K562 (cell line): ENCODE measurements around the gene FAM227B. TPM values are rescaled to one million over a fixed set of nuclear protein-coding genes. Genes with fewer than 3 reads are reported as not detected.
A peak's percentile ranks its signal among the peaks of the same experiment; 100 is the strongest.

Experiments used
- CEBPG ChIP-seq, 3 experiments: fragments of 200-800 bp in 1 of 3; sonication (Bioruptor generic) in 1 of 3; sonication (generic) in 1 of 3; formaldehyde crosslinking in 1 of 3; IDR thresholded peaks in 2 of 3; conservative IDR thresholded peaks in 1 of 3; 2 replicates each; pipeline versions ENCODE4 v1.6.1 to v1.8.0; 2016 to 2022; ENCODE audit warnings: missing compliant biosample characterization in 2 of 3, missing genetic modification characterization in 2 of 3, mild to moderate bottlenecking in 1 of 3, missing genetic modification reagents in 1 of 3
- FOSL1 ChIP-seq: fragments of 200-800 bp; sonication (Bioruptor generic); conservative IDR thresholded peaks from 2 replicates; pipeline ENCODE4 v1.6.1; 2016; ENCODE audit warnings: missing genetic modification characterization, missing compliant biosample characterization
- FOXK2 ChIP-seq, 2 experiments: fragments of 450-650 bp; IDR thresholded peaks in 1 of 2; conservative IDR thresholded peaks in 1 of 2; 2 replicates each; pipeline ENCODE4 v1.6.1; 2016; ENCODE audit warnings: low read depth in 2 of 2, mild to moderate bottlenecking in 1 of 2
- FOXO4 ChIP-seq: fragments of 450-650 bp; formaldehyde crosslinking; IDR thresholded peaks from 2 replicates; pipeline ENCODE4 v1.4.0; 2020; ENCODE audit warnings: mild to moderate bottlenecking, moderate library complexity
- HDAC3 ChIP-seq: fragments of 450-650 bp; IDR thresholded peaks from 2 replicates; pipeline ENCODE4 v1.6.1; 2018; ENCODE audit warnings: borderline replicate concordance, mild to moderate bottlenecking, moderate library complexity; ENCODE audit not compliant: partially characterized antibody
- HDGF ChIP-seq: fragments of 450-650 bp; IDR thresholded peaks from 2 replicates; pipeline ENCODE4 v1.6.1; 2016
- KHSRP ChIP-seq: fragments of 450-650 bp; IDR thresholded peaks from 2 replicates; pipeline ENCODE4 v1.6.1; 2017
- MTA3 ChIP-seq: fragments of 450-650 bp; formaldehyde crosslinking; IDR thresholded peaks from 2 replicates; pipeline ENCODE4 v1.6.1; 2017; ENCODE audit warnings: mild to moderate bottlenecking, borderline replicate concordance
- NCOA6 ChIP-seq: fragments of 450-650 bp; IDR thresholded peaks from 2 replicates; pipeline ENCODE4 v1.6.1; 2017; ENCODE audit warnings: mild to moderate bottlenecking
- NR1H2 ChIP-seq: sonication (generic); formaldehyde crosslinking; IDR thresholded peaks from 2 replicates; pipeline ENCODE4 v1.4.0; 2020; ENCODE audit warnings: mild to moderate bottlenecking, missing genetic modification reagents
- RBM39 ChIP-seq: fragments of 200-400 bp; formaldehyde crosslinking; optimal IDR thresholded peaks from 2 replicates; pipeline ENCODE3; 2018; ENCODE audit warnings: low read depth, low read length
- SAP30 ChIP-seq: fragments of 200-600 bp; sonication (generic); IDR thresholded peaks from 2 replicates; pipeline ENCODE4 v1.6.1; 2012; ENCODE audit warnings: borderline replicate concordance, low read depth, mild to moderate bottlenecking, moderate library complexity, low read length, control low read depth, inconsistent platforms; ENCODE audit not compliant: insufficient read depth, poor library complexity, severe bottlenecking
- TAL1 ChIP-seq: fragments of 450-650 bp; IDR thresholded peaks from 2 replicates; pipeline ENCODE4 v1.6.1; 2016; ENCODE audit warnings: mild to moderate bottlenecking
- ZBTB11 ChIP-seq, 3 experiments: fragments of 200-800 bp in 1 of 3; fragments of 250-450 bp in 1 of 3; fragments of 450-650 bp in 1 of 3; sonication (Bioruptor Pico) in 1 of 3; sonication (Bioruptor generic) in 1 of 3; formaldehyde crosslinking in 1 of 3; IDR thresholded peaks; 2 replicates each; pipeline versions ENCODE4 v1.6.1 to v1.8.0; 2016 to 2022; ENCODE audit warnings: mild to moderate bottlenecking in 2 of 3, missing genetic modification characterization in 2 of 3, missing compliant biosample characterization in 1 of 3, moderate library complexity in 1 of 3
- ZBTB9 ChIP-seq: fragments of 450-650 bp; formaldehyde crosslinking; IDR thresholded peaks from 2 replicates; pipeline ENCODE4 v1.4.0; 2020; ENCODE audit warnings: mild to moderate bottlenecking, moderate library complexity
- ZFPM2 ChIP-seq: fragments of 250-450 bp; sonication (Bioruptor Pico); IDR thresholded peaks from 2 replicates; pipeline ENCODE4 v1.5.1; 2022; ENCODE audit warnings: mild to moderate bottlenecking
- ZNF583 ChIP-seq: fragments of 250-450 bp; sonication (Bioruptor Pico); IDR thresholded peaks from 2 replicates; pipeline ENCODE4 v1.4.0; 2020
- ZNF699 ChIP-seq: fragments of 250-450 bp; sonication (Bioruptor Pico); IDR thresholded peaks from 2 replicates; pipeline ENCODE4 v1.8.0; 2021; ENCODE audit warnings: mild to moderate bottlenecking, moderate library complexity; ENCODE audit not compliant: insufficient replicate concordance
- polyA plus RNA-seq, 8 experiments: library from polyadenylated mRNA; depleted of rRNA in 4 of 8; stranded (reverse) in 5 of 8; unstranded in 3 of 8; fragments of >200 nt; fragmentation: Nextera tagmentation in 2 of 8; fragmentation: Illumina TruSeq in 1 of 8; extraction: Ambion mirVana in 2 of 8; extraction: Trizol in 1 of 8; gene quantifications; 2 replicates each; pipeline versions ENCODE4 v1.2.1 to v1.2.3, GENCODE V29; 2011 to 2014; ENCODE audit warnings: inconsistent platforms in 1 of 8, missing spikeins in 1 of 8
- total RNA-seq, 7 experiments: library from RNA; depleted of rRNA in 6 of 7; stranded (reverse); fragments of >200 nt in 6 of 7; fragmentation: Illumina TruSeq in 2 of 7; extraction: Trizol in 2 of 7; gene quantifications; 2 replicates each; pipeline versions ENCODE4 v1.2.1 to v1.2.3, GENCODE V29; 2011 to 2021; ENCODE audit warnings: low replicate concordance in 1 of 7
- TF ChIP-seq, protein P1 (sequence below): fragments of 450-650 bp; IDR thresholded peaks from 2 replicates; pipeline ENCODE4 v1.6.1; 2016; ENCODE audit warnings: mild to moderate bottlenecking

FAM227B gene
- total and polyA plus RNA-seq, 9 of the 15 experiments (the other 6 are each of a cell fraction or from before 2014, with no cell fraction given), result 5.1 to 12.5 (median 11.2) TPM

DNA sequence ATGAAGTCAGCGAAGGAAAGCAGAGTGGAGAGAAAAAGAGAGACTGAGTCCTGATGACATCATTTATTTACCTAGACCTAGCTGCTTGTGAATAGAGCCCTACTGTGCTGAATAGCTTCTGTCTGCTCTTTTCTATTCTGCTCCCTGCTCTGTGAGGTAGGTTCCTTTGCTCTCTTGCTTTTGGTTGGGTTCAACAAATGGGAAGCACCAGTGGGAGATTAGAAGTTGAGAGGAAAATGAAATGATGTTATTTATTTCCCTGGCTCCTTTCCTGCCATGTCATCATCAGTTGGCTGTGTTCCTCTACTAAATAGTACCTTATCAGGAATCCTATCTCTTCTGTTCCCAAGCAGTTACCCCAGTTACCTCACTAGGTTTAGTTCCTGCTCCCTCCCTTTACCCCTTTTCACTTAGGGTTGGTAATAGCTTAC, 23.8 kb upstream of the FAM227B start (continued):
- TF ChIP-seq FOSL1 (tag), result no peak
- TF ChIP-seq CEBPG (CRISPR knock-in tag; IDR thresholded peaks at IDR 0.05), result no peak
- peak in 1 of 2 experiments; percentile 72; a peak in 2 of 4 replicates for TF ChIP-seq CEBPG (tag; conservative IDR thresholded peaks at IDR 0.05 in 1 of 2, IDR thresholded peaks at IDR 0.05 in 1 of 2)
- no peak for TF ChIP-seq RBM39
- TF ChIP-seq SAP30, result no peak
- no peak for TF ChIP-seq HDGF
- TF ChIP-seq TAL1, result no peak
- no peak for TF ChIP-seq MTA3
- no peak for TF ChIP-seq HDAC3
- TF ChIP-seq ZNF583 (CRISPR knock-in tag), result no peak
- no peak for TF ChIP-seq KHSRP
- no peak for TF ChIP-seq FOXO4 (CRISPR knock-in tag)
- TF ChIP-seq NCOA6, result no peak
- no peak for TF ChIP-seq FOXK2 (conservative IDR thresholded peaks at IDR 0.05 in 1 of 2, IDR thresholded peaks at IDR 0.05 in 1 of 2; ENCODE audit: low read depth in 2 of 2)
- no peak for TF ChIP-seq ZBTB11 (CRISPR knock-in tag; IDR thresholded peaks at IDR 0.05)
- no peak for TF ChIP-seq ZBTB9 (CRISPR knock-in tag)
- TF ChIP-seq, protein P1, sequence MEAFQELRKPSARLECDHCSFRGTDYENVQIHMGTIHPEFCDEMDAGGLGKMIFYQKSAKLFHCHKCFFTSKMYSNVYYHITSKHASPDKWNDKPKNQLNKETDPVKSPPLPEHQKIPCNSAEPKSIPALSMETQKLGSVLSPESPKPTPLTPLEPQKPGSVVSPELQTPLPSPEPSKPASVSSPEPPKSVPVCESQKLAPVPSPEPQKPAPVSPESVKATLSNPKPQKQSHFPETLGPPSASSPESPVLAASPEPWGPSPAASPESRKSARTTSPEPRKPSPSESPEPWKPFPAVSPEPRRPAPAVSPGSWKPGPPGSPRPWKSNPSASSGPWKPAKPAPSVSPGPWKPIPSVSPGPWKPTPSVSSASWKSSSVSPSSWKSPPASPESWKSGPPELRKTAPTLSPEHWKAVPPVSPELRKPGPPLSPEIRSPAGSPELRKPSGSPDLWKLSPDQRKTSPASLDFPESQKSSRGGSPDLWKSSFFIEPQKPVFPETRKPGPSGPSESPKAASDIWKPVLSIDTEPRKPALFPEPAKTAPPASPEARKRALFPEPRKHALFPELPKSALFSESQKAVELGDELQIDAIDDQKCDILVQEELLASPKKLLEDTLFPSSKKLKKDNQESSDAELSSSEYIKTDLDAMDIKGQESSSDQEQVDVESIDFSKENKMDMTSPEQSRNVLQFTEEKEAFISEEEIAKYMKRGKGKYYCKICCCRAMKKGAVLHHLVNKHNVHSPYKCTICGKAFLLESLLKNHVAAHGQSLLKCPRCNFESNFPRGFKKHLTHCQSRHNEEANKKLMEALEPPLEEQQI, result no peak
- no peak for TF ChIP-seq NR1H2 (CRISPR knock-in tag)
- TF ChIP-seq ZNF699 (CRISPR knock-in tag), result no peak
- no peak for TF ChIP-seq ZFPM2 (CRISPR knock-in tag)
